Neural cell (in vitro differentiated cells): Measurements from ENCODE around the gene MMP28. TPM values are rescaled to one million over a fixed set of nuclear protein-coding genes. Genes with fewer than 3 reads are reported as not detected.
A peak's percentile ranks its signal among the peaks of the same experiment; 100 is the strongest.

Experiments used
- H2AFZ ChIP-seq: fragments of 200-600, 300-800 bp; sonication (generic), shearing (Covaris generic); 2 replicates; pipeline ENCODE4 v1.6.0; 2014; ENCODE audit warnings: low read depth, mild to moderate bottlenecking, antibody characterized with exemption, low read length, moderate library complexity
- H3F3A ChIP-seq: fragments of 200-600 bp; shearing (Covaris generic); 2 replicates; pipeline ENCODE4 v1.6.1; 2016; ENCODE audit warnings: mild to moderate bottlenecking, moderate library complexity, mixed read lengths, antibody characterized with exemption, low read length; ENCODE audit not compliant: insufficient read depth, poor library complexity, severe bottlenecking
- H3K27ac ChIP-seq: fragments of 200-600, 300-800 bp; sonication (generic), shearing (Covaris generic); 2 replicates; pipeline ENCODE4 v1.5.1; 2014; ENCODE audit warnings: mild to moderate bottlenecking, low read length, moderate library complexity
- H3K27me3 ChIP-seq: fragments of 300-800, 200-600 bp; sonication (generic), shearing (Covaris generic); 2 replicates; pipeline ENCODE4 v1.6.0; 2014; ENCODE audit warnings: mild to moderate bottlenecking, low read depth, low read length, moderate library complexity; ENCODE audit not compliant: insufficient read depth
- H3K36me3 ChIP-seq: fragments of 300-800, 200-600 bp; sonication (generic), shearing (Covaris generic); 2 replicates; pipeline ENCODE4 v1.5.1; 2014; ENCODE audit warnings: mild to moderate bottlenecking, antibody characterized with exemption, low read length, moderate library complexity; ENCODE audit not compliant: insufficient read depth
- H3K4me2 ChIP-seq: fragments of 300-800, 200-600 bp; sonication (generic), shearing (Covaris generic); 2 replicates; pipeline ENCODE4 v1.6.0; 2014; ENCODE audit warnings: mild to moderate bottlenecking, low read length
- H3K4me3 ChIP-seq: fragments of 300-800, 200-600 bp; sonication (generic), shearing (Covaris generic); 2 replicates; pipeline ENCODE4 v1.5.1; 2014; ENCODE audit warnings: mild to moderate bottlenecking, low read length, moderate library complexity
- H3K79me2 ChIP-seq: fragments of 200-600 bp; shearing (Covaris generic); replicated peaks from 2 replicates; pipeline ENCODE4 v1.6.0; 2014; ENCODE audit warnings: mild to moderate bottlenecking, low read length, moderate library complexity; ENCODE audit not compliant: insufficient read depth
- H3K9ac ChIP-seq: fragments of 300-800, 200-600 bp; sonication (generic), shearing (Covaris generic); 2 replicates; pipeline ENCODE4 v1.6.1; 2016; ENCODE audit warnings: mild to moderate bottlenecking, low read length, mixed read lengths
- H3K9me2 ChIP-seq: fragments of 200-600 bp; shearing (Covaris generic); 2 replicates; pipeline ENCODE4 v1.6.1; 2016; ENCODE audit warnings: mild to moderate bottlenecking, low read length, mixed read lengths; ENCODE audit not compliant: insufficient read depth
- H3K9me3 ChIP-seq: fragments of 200-600, 300-800 bp; sonication (generic), shearing (Covaris generic); 2 replicates; pipeline ENCODE4 v1.6.1; 2016; ENCODE audit warnings: mild to moderate bottlenecking, mixed run types, low read length, moderate library complexity, mixed read lengths
- H4K20me1 ChIP-seq: fragments of 200-600 bp; shearing (Covaris generic); 2 replicates; pipeline ENCODE4 v1.6.1; 2016; ENCODE audit warnings: mild to moderate bottlenecking, mixed run types; ENCODE audit not compliant: insufficient read depth
- EP300 ChIP-seq: fragments of 450-650 bp; conservative IDR thresholded peaks from 2 replicates; pipeline ENCODE4 v1.6.1; 2014; ENCODE audit warnings: antibody characterized with exemption, mild to moderate bottlenecking, moderate library complexity; ENCODE audit not compliant: poor library complexity, severe bottlenecking
- EZH2 ChIP-seq: fragments of 200-600, 300-800 bp; shearing (Covaris generic), sonication (generic); IDR thresholded peaks from 2 replicates; pipeline ENCODE4 v1.6.1; 2014; ENCODE audit warnings: antibody characterized with exemption, low read length, borderline replicate concordance, mild to moderate bottlenecking; ENCODE audit not compliant: insufficient read depth, poor library complexity, severe bottlenecking
- MXI1 ChIP-seq: fragments of 450-650 bp; conservative IDR thresholded peaks from 2 replicates; pipeline ENCODE4 v1.6.1; 2014; ENCODE audit warnings: antibody characterized with exemption, mild to moderate bottlenecking; ENCODE audit not compliant: poor library complexity, severe bottlenecking
- POLR2AphosphoS5 ChIP-seq: IDR thresholded peaks from 2 replicates; pipeline ENCODE4 v1.6.1; 2012
- RAD21 ChIP-seq: fragments of 450-650 bp; conservative IDR thresholded peaks from 2 replicates; pipeline ENCODE4 v1.6.1; 2014; ENCODE audit warnings: antibody characterized with exemption, mild to moderate bottlenecking, moderate library complexity
- SMC3 ChIP-seq: fragments of 450-650 bp; conservative IDR thresholded peaks from 2 replicates; pipeline ENCODE4 v1.6.1; 2014; ENCODE audit warnings: antibody characterized with exemption, mild to moderate bottlenecking, moderate library complexity; ENCODE audit not compliant: poor library complexity
- TAF1 ChIP-seq: IDR thresholded peaks from 2 replicates; pipeline ENCODE4 v1.6.1; 2012; ENCODE audit warnings: low read depth
- polyA plus RNA-seq: library from polyadenylated mRNA; depleted of rRNA; stranded (reverse); fragments of >200 nt; gene quantifications from 2 replicates; pipeline ENCODE4 v1.2.3, GENCODE V29; 2014
- TF ChIP-seq, protein P1 (sequence below): fragments of 450-650 bp; IDR thresholded peaks from 2 replicates; pipeline ENCODE4 v1.5.1; 2014; ENCODE audit warnings: antibody characterized with exemption, mild to moderate bottlenecking, moderate library complexity; ENCODE audit not compliant: poor library complexity, severe bottlenecking
- TF ChIP-seq, protein P2 (sequence below): IDR thresholded peaks from 2 replicates; pipeline ENCODE4 v1.6.1; 2012; ENCODE audit warnings: borderline replicate concordance

MMP28 gene
- polyA plus RNA-seq, 1 donor from 2014 or later: 0.31 TPM

DNA sequence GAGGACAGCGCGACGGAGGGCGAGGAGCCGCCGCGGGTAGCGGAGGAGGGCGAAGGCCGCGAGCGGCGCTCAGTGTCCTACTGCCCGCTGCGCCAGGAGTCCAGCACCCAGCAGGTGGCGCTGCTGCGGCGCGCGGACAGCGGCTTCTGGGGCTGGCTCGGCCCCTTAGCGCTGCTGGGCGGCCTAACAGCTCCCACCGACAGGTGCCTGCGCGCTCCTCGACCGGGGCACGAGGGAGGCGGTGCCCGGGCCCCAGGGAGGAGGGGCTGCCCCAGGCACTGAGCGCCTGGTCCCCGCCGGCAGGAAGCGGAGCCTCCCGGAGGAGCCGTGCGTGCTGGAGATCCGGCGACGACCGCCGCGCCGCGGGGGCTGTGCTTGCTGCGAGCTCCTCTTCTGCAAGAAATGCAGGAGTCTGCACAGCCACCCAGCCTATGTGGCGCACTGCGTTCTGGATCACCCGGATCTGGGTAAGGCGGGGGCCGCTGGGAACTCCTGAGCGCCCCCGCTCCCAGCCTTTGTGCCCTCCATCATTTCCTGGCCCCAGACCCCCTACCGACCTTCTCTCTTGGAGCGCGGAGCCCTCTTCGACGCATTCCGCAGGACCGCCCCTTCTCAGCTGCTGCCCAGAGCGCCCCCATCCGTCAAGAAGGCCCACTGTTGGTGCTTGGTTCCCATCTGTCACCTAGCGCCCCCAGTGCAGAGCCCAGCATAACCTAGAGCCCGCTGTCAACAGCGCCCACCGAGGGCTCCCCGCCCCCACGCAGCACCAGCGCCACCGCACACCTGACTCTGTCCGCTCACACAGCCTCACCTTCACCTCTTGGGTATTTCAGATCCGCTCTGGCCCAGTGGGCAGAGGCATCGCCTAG lies 31.1 kb downstream of the MMP28 start:
- H3K4me2 ChIP-seq: peak overlapping the region; percentile 35
- no peaks in the 10 kb centered on the region for H3K79me2 ChIP-seq
- no peaks in the 10 kb centered on the region for H3F3A ChIP-seq
- H3K36me3 ChIP-seq: no peaks in the 10 kb centered on the region
- peak overlapping the region; percentile 88 for H3K9ac ChIP-seq
- TF ChIP-seq TAF1: peak; percentile 56
- TF ChIP-seq SMC3: peak; percentile 88
- peak; percentile 83 for TF ChIP-seq RAD21
- TF ChIP-seq, protein P1, sequence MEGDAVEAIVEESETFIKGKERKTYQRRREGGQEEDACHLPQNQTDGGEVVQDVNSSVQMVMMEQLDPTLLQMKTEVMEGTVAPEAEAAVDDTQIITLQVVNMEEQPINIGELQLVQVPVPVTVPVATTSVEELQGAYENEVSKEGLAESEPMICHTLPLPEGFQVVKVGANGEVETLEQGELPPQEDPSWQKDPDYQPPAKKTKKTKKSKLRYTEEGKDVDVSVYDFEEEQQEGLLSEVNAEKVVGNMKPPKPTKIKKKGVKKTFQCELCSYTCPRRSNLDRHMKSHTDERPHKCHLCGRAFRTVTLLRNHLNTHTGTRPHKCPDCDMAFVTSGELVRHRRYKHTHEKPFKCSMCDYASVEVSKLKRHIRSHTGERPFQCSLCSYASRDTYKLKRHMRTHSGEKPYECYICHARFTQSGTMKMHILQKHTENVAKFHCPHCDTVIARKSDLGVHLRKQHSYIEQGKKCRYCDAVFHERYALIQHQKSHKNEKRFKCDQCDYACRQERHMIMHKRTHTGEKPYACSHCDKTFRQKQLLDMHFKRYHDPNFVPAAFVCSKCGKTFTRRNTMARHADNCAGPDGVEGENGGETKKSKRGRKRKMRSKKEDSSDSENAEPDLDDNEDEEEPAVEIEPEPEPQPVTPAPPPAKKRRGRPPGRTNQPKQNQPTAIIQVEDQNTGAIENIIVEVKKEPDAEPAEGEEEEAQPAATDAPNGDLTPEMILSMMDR: peak; percentile 91
- TF ChIP-seq, protein P2, sequence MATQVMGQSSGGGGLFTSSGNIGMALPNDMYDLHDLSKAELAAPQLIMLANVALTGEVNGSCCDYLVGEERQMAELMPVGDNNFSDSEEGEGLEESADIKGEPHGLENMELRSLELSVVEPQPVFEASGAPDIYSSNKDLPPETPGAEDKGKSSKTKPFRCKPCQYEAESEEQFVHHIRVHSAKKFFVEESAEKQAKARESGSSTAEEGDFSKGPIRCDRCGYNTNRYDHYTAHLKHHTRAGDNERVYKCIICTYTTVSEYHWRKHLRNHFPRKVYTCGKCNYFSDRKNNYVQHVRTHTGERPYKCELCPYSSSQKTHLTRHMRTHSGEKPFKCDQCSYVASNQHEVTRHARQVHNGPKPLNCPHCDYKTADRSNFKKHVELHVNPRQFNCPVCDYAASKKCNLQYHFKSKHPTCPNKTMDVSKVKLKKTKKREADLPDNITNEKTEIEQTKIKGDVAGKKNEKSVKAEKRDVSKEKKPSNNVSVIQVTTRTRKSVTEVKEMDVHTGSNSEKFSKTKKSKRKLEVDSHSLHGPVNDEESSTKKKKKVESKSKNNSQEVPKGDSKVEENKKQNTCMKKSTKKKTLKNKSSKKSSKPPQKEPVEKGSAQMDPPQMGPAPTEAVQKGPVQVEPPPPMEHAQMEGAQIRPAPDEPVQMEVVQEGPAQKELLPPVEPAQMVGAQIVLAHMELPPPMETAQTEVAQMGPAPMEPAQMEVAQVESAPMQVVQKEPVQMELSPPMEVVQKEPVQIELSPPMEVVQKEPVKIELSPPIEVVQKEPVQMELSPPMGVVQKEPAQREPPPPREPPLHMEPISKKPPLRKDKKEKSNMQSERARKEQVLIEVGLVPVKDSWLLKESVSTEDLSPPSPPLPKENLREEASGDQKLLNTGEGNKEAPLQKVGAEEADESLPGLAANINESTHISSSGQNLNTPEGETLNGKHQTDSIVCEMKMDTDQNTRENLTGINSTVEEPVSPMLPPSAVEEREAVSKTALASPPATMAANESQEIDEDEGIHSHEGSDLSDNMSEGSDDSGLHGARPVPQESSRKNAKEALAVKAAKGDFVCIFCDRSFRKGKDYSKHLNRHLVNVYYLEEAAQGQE: peak; percentile 50
- no peak for TF ChIP-seq EZH2
- peak; percentile 12 for TF ChIP-seq EP300
- peak; percentile 60 for TF ChIP-seq MXI1
- peak; percentile 74 for TF ChIP-seq POLR2AphosphoS5
- peak overlapping the region; percentile 76 for H2AFZ ChIP-seq
- no peaks in the 10 kb centered on the region for H3K27me3 ChIP-seq
- H3K9me2 ChIP-seq: no peaks in the 10 kb centered on the region
- H3K9me3 ChIP-seq: no peaks in the 10 kb centered on the region
- H3K27ac ChIP-seq: peak overlapping the region; percentile 89
- H3K4me3 ChIP-seq: peak overlapping the region; percentile 90
- no peaks in the 10 kb centered on the region for H4K20me1 ChIP-seq

DNA sequence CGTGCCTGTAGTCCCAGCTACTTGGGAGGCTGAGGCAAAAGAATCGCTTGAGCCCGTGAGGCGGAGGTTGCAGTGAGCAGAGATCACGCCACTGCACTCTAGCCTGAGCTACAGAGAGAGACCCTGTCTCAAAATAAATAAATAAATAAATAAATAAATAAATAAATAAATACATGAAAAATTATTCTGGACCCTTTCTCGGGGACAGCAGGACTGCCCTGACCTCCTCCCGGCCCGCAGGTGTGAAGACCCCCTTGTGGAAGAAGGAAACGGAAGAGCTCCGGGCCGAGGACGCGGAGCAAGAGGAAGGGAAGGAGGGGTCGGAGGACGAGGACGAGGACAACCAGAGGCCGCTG lies 31.7 kb downstream of the MMP28 start:
- H3K79me2 ChIP-seq: no peaks in the 10 kb centered on the region
- peak overlapping the region; percentile 69 for H2AFZ ChIP-seq
- peak overlapping the region; percentile 90 for H3K4me3 ChIP-seq
- H3K9me3 ChIP-seq: no peaks in the 10 kb centered on the region
- H4K20me1 ChIP-seq: no peaks in the 10 kb centered on the region
- no peaks in the 10 kb centered on the region for H3K36me3 ChIP-seq
- no peaks in the 10 kb centered on the region for H3K9me2 ChIP-seq
- H3F3A ChIP-seq: no peaks in the 10 kb centered on the region
- peak overlapping the region; percentile 89 for H3K27ac ChIP-seq
- TF ChIP-seq POLR2AphosphoS5 (no peak), TAF1 (no peak), RAD21 (no peak), EP300 (no peak), EZH2 (no peak), MXI1 (no peak), SMC3 (no peak)
- TF ChIP-seq, protein P2: no peak
- TF ChIP-seq, protein P1: no peak
- H3K27me3 ChIP-seq: no peaks in the 10 kb centered on the region
- H3K4me2 ChIP-seq: no peak overlapping the region
- peak overlapping the region; percentile 88 for H3K9ac ChIP-seq
